Measurements from ENCODE around the gene SPHKAP.

GRCh38 chr2:228064796-228065315, 116.6 kb downstream of the SPHKAP start:
- TF ChIP-seq POLR2A (IDR thresholded peaks at IDR 0.05), result no peak
- no peak for TF ChIP-seq CTCF (IDR thresholded peaks at IDR 0.05)

Data from testis (tissue), 2 donors.